GM12801 (cell line): Measurements from ENCODE around the gene FHAD1.

Experiments used
- CTCF ChIP-seq: IDR thresholded peaks from one replicate; pipeline ENCODE4 v1.5.1; 2011; ENCODE audit warnings: control low read depth; ENCODE audit not compliant: insufficient read length; ENCODE audit errors: extremely low read depth

Gene FHAD1

GRCh38 chr1:15226388-15227255 lies 20.4 kb upstream of the FHAD1 start:
- no peak for TF ChIP-seq CTCF

- TF ChIP-seq CTCF = no peak
These were observed 17.3 kb upstream of the FHAD1 start for GRCh38 chr1:15229707-15230131.

- no peak for TF ChIP-seq CTCF
These were observed 15.3 kb upstream of the FHAD1 start for GRCh38 chr1:15231714-15232201.

GRCh38 chr1:15233689-15234088 lies 13.3 kb upstream of the FHAD1 start:
- no peak for TF ChIP-seq CTCF

- no peak for TF ChIP-seq CTCF
These were observed 10.7 kb upstream of the FHAD1 start for GRCh38 chr1:15236321-15236721.

- TF ChIP-seq CTCF = no peak
These were observed 10.3 kb upstream of the FHAD1 start for GRCh38 chr1:15236746-15237145.

GRCh38 chr1:15238789-15239188 lies 8.2 kb upstream of the FHAD1 start:
- no peak for TF ChIP-seq CTCF
